ENCODE data around the gene AFTPH. TPM values are rescaled to one million over a fixed set of nuclear protein-coding genes. Genes with fewer than 3 reads are reported as not detected.

AFTPH gene
- total RNA-seq (10 to 100 TPM; 12.2 to 15.6 (median 13.0) TPM), polyA plus RNA-seq (10 to 100 TPM; 12.0 to 26.8 (median 13.1) TPM)
- long read RNA-seq, donor 1, full-length matches to known transcripts: 9 of 16 reads
- long read RNA-seq, donor 1, partial matches to known transcripts: 1 of 16 reads
- long read RNA-seq, donor 1, other reads (novel, unspliced or antisense): 6 of 16 reads
- long read RNA-seq, donor 2, full-length matches to known transcripts: 12 of 24 reads
- long read RNA-seq, donor 2, partial matches to known transcripts: 3 of 24 reads
- long read RNA-seq, donor 2, other reads (novel, unspliced or antisense): 9 of 24 reads

- peak within 1 kb of the TSS; percentile 97 for H3K27ac ChIP-seq
- H3K4me1 ChIP-seq: peaks cover 20% of the 10 kb centered on the region
- no peaks in the 10 kb centered on the region for H3K36me3 ChIP-seq (ENCODE audit: insufficient read depth in 1 of 2, low read depth in 1 of 2)
- H3K4me3 ChIP-seq: peak within 1 kb of the TSS; percentile 97
- no peaks in the 10 kb centered on the region for H3K27me3 ChIP-seq (ENCODE audit: insufficient read depth in 3 of 3, low read length in 2 of 3)
- DNase-seq: peak; percentile 99
- TF ChIP-seq CTCF (IDR thresholded peaks at IDR 0.05): peak; percentile 10
- intact Hi-C loops (cut with DNase I): loop anchor here (2.0 to 5.0 kb wide), 3 partner anchors 38 to 343 kb away; no protein-coding TSS in a partner anchor
- WGBS, 3 donors: 0 to 1% (median 1%) methylated on average over 51 to 67 of the region's 67 CpGs
- no peaks in the 10 kb centered on the region for H3K9me3 ChIP-seq
- ATAC-seq: peak; percentile 99 to 100 (median 100)
Measured at GRCh38 chr2:64523666-64524603, at the start of gene AFTPH. Gene AFTPH (plus strand): TSS chr2:64524328. CDS start chr2:64551475, 27,147 bp downstream.

GRCh38 chr2:64474636-64475035, 49.5 kb upstream of the AFTPH start:
- no peak for TF ChIP-seq CTCF (IDR thresholded peaks at IDR 0.05)
- WGBS, 3 donors: 38 to 46% (median 40%) methylated on average over 1 of the region's 1 CpG
- H3K27me3 ChIP-seq (ENCODE audit: insufficient read depth in 3 of 3, low read length in 2 of 3): no peaks in the 10 kb centered on the region

DNA sequence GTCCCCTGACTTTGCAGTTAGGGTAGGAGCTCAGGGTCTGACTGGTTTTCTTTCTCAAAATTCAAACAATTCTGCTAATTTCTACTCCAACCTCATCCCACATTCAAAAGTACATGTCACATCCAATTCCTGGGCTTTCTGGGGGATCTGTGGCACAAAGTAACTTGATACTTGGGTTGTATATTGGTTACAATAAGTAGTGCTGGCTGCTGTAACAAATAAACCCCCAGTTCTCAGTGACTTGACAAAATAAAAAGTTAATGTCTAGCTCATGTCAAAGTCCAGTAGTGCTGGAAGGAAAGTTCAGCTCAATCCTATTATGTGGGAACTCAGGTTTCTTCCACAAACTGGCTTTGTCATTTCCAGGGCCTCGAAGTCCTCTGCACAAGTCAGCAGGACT, 47.1 kb upstream of the AFTPH start:
- Histone ChIP-seq H3K27ac (no peak overlapping the region), H3K9me3 (no peaks in the 10 kb centered on the region), H3K4me3 (no peak overlapping the region), H3K4me1 (no peaks in the 10 kb centered on the region), H3K27me3 (ENCODE audit: insufficient read depth in 3 of 3, low read length in 2 of 3) (no peaks in the 10 kb centered on the region), H3K36me3 (ENCODE audit: insufficient read depth in 1 of 2, low read depth in 1 of 2) (no peaks in the 10 kb centered on the region)
- DNase-seq (no peak), ATAC-seq (no peak)
- WGBS, 3 donors: 90 to 96% (median 94%) methylated on average over 1 of the region's 1 CpG
- intact Hi-C loops (cut with DNase I): no loop called here
- no peak for TF ChIP-seq CTCF (IDR thresholded peaks at IDR 0.05)

More at GRCh38 chr2:64474636-64475035, 49.5 kb upstream of the AFTPH start:
- no peaks in the 10 kb centered on the region for H3K36me3 ChIP-seq (ENCODE audit: insufficient read depth in 1 of 2, low read depth in 1 of 2)
- intact Hi-C loops (cut with DNase I): loop anchor here in 1 of 2 donors (5.0 kb wide), 1 partner anchor 77 kb away; no protein-coding TSS in a partner anchor
- no peak overlapping the region for H3K27ac ChIP-seq
- ATAC-seq (no peak), DNase-seq (no peak)
- H3K9me3 ChIP-seq: no peaks in the 10 kb centered on the region
- no peaks in the 10 kb centered on the region for H3K4me1 ChIP-seq
- no peak overlapping the region for H3K4me3 ChIP-seq

GRCh38 chr2:64477979-64478378, 46.1 kb upstream of the AFTPH start:
- 86 to 95% (median 87%) methylated on average over 4 of the region's 4 CpGs for WGBS, 3 donors
- H3K27ac ChIP-seq: no peak overlapping the region
- TF ChIP-seq CTCF (IDR thresholded peaks at IDR 0.05): no peak
- no peaks in the 10 kb centered on the region for H3K27me3 ChIP-seq (ENCODE audit: insufficient read depth in 3 of 3, low read length in 2 of 3)
- no peaks in the 10 kb centered on the region for H3K36me3 ChIP-seq (ENCODE audit: insufficient read depth in 1 of 2, low read depth in 1 of 2)
- DNase-seq: no peak
- no peak for ATAC-seq
- H3K4me1 ChIP-seq: no peaks in the 10 kb centered on the region
- intact Hi-C loops (cut with DNase I): no loop called here
- H3K9me3 ChIP-seq: no peaks in the 10 kb centered on the region
- H3K4me3 ChIP-seq: no peak overlapping the region

All from psoas muscle (tissue), 8 donors.